ENCODE measurements around the gene PPCDC. TPM values are rescaled to one million over a fixed set of nuclear protein-coding genes. Genes with fewer than 3 reads are reported as not detected.

Gene PPCDC
- polyA plus RNA-seq, 3 donors = 14.2 to 33.7 (median 18.7) TPM

DNA sequence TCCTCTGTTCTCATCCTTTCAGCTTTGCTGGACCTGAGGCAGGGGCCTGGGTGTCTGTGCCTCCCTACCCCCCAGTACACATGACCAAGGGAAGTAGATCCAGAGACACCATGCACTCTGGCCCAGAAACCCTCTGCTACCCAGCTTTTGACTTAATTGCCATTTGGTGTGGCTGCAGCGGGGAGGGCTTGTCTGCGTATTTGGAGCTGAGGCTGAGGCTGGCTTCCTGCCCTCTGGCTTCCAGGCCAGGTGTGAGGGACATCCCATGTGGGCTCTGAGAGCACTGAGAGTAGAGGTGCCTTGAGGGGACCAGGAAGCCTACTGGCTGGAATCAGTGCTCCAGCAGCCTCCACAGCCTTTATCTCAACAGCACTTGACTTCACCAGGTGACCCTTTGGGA lies 26.9 kb downstream of the PPCDC start:
- no peak overlapping the region for H2AFZ ChIP-seq (ENCODE audit: insufficient read depth, low read depth, low read length, poor library complexity, severe bottlenecking)
- peaks cover 52 to 61% of the 10 kb centered on the region in 2 donors for H3K4me1 ChIP-seq (ENCODE audit: control insufficient read depth in 1 of 2, insufficient read depth in 2 of 2, low read length in 2 of 2)
- Mint-ChIP-seq H3K27ac (peak overlapping the region in 1 of 7 donors; percentile 80), H3K4me3 (no peak overlapping the region), H3K9me3 (peaks cover 0 to 2% (median 0%) of the 10 kb centered on the region in 7 donors), H3K36me3 (peaks cover 36 to 38% of the 10 kb centered on the region in 2 donors), H3K4me1 (peaks cover 59% of the 10 kb centered on the region), H3K27me3 (ENCODE audit: low read depth in 3 of 3) (peaks cover 0 to 4% (median 2%) of the 10 kb centered on the region in 3 donors)
- peaks cover 8% of the 10 kb centered on the region for H3K79me2 ChIP-seq (ENCODE audit: insufficient read depth, low read length)
- WGBS (ENCODE audit: insufficient coverage) = 100% methylated on average over 1 of the region's 2 CpGs
- intact Hi-C loops (cut with micrococcal nuclease) = no loop called here
- no peak overlapping the region for H3K4me2 ChIP-seq (replicated peaks; ENCODE audit: extremely low read depth, low read length, poor library complexity, severe bottlenecking)
- no peaks in the 10 kb centered on the region for H3K9me3 ChIP-seq (replicated peaks in 1 of 2; ENCODE audit: control insufficient read depth in 1 of 2, insufficient read depth in 1 of 2, low read length in 2 of 2)
- no peaks in the 10 kb centered on the region for H4K20me1 ChIP-seq (ENCODE audit: insufficient read depth, low read length)
- TF ChIP-seq CTCF (IDR thresholded peaks at IDR 0.05) = no peak
- no peak overlapping the region for H3K9ac ChIP-seq (ENCODE audit: insufficient read depth, low read length, poor library complexity, severe bottlenecking)
- no peaks in the 10 kb centered on the region for H3K27me3 ChIP-seq (ENCODE audit: control insufficient read depth in 2 of 2, insufficient read depth in 2 of 2, low read length in 2 of 2)
- no peak overlapping the region for H3K4me3 ChIP-seq (replicated peaks in 1 of 3; ENCODE audit: low read depth in 2 of 3, low read length in 3 of 3)
- DNase-seq = no peak
- no peak overlapping the region for H3K27ac ChIP-seq (ENCODE audit: low read depth in 1 of 2, low read length in 2 of 2)
- peaks cover 8 to 21% of the 10 kb centered on the region in 2 donors for H3K36me3 ChIP-seq (replicated peaks in 1 of 2; ENCODE audit: control insufficient read depth in 1 of 2, insufficient read depth in 2 of 2, low read length in 2 of 2)

DNA sequence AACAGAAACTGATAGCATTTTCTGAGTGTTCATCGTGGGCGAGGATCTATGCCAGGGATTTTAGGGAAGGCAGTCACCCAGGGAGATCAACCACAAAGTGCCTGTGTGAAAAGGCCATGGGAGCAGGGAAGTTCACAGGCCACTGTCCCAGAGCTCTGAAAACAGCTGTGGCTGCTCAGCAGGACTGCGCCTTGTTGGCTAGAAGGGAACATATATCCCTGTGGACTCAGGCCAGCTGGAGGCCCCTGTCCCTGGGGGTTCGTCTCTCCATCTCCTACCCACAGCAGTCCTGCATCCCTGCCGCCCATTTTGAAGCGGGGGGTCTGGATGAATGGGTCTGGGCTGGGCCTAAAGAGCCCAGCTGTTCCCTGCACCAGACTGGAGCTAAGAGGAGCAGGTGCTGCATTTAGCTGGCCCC lies 27.8 kb downstream of the PPCDC start:
- TF ChIP-seq CTCF (IDR thresholded peaks at IDR 0.05) = no peak
- no peak for DNase-seq
- Mint-ChIP-seq H3K36me3 (peaks cover 36 to 41% of the 10 kb centered on the region in 2 donors), H3K9me3 (peaks cover 0 to 2% (median 0%) of the 10 kb centered on the region in 7 donors), H3K4me3 (no peak overlapping the region), H3K4me1 (peaks cover 52% of the 10 kb centered on the region), H3K27me3 (ENCODE audit: low read depth in 3 of 3) (peaks cover 0 to 4% (median 2%) of the 10 kb centered on the region in 3 donors), H3K27ac (peak overlapping the region in 2 of 7 donors; percentile 50 to 53)
- Histone ChIP-seq H3K36me3 (replicated peaks in 1 of 2; ENCODE audit: control insufficient read depth in 1 of 2, insufficient read depth in 2 of 2, low read length in 2 of 2) (peaks cover 8 to 21% of the 10 kb centered on the region in 2 donors), H4K20me1 (ENCODE audit: insufficient read depth, low read length) (no peaks in the 10 kb centered on the region), H2AFZ (ENCODE audit: insufficient read depth, low read depth, low read length, poor library complexity, severe bottlenecking) (no peak overlapping the region), H3K79me2 (ENCODE audit: insufficient read depth, low read length) (peaks cover 4% of the 10 kb centered on the region), H3K4me1 (ENCODE audit: control insufficient read depth in 1 of 2, insufficient read depth in 2 of 2, low read length in 2 of 2) (peaks cover 42 to 56% of the 10 kb centered on the region in 2 donors), H3K4me3 (replicated peaks in 1 of 3; ENCODE audit: low read depth in 2 of 3, low read length in 3 of 3) (no peak overlapping the region), H3K9me3 (replicated peaks in 1 of 2; ENCODE audit: control insufficient read depth in 1 of 2, insufficient read depth in 1 of 2, low read length in 2 of 2) (no peaks in the 10 kb centered on the region), H3K27ac (ENCODE audit: low read depth in 1 of 2, low read length in 2 of 2) (no peak overlapping the region), H3K27me3 (ENCODE audit: control insufficient read depth in 2 of 2, insufficient read depth in 2 of 2, low read length in 2 of 2) (no peaks in the 10 kb centered on the region), H3K9ac (ENCODE audit: insufficient read depth, low read length, poor library complexity, severe bottlenecking) (no peak overlapping the region), H3K4me2 (replicated peaks; ENCODE audit: extremely low read depth, low read length, poor library complexity, severe bottlenecking) (no peak overlapping the region)
- 52% methylated on average over 2 of the region's 6 CpGs for WGBS (ENCODE audit: insufficient coverage)
- intact Hi-C loops (cut with micrococcal nuclease) = no loop called here

All from CD14-positive monocyte (primary cell).